BE2C (cell line): ENCODE measurements around the gene USP48.

Experiments
- DNase-seq: peaks from one replicate; pipeline ENCODE4 v3.0.0-alpha.2; 2020
- H3K27me3 ChIP-seq: fragments of 250-450 bp; sonication (Bioruptor Pico); 2 replicates; pipeline ENCODE4 v1.5.1; 2020; ENCODE audit warnings: mild to moderate bottlenecking
- H3K36me3 ChIP-seq: fragments of 250-450 bp; sonication (Bioruptor Pico); 2 replicates; pipeline ENCODE4 v1.5.1; 2020; ENCODE audit warnings: mild to moderate bottlenecking
- H3K4me1 ChIP-seq: fragments of 250-450 bp; sonication (Bioruptor Pico); 2 replicates; pipeline ENCODE4 v1.5.1; 2020
- H3K4me3 ChIP-seq: 2 replicates; pipeline ENCODE4 v1.5.1; 2011; ENCODE audit warnings: low read depth, low read length
- H3K9me3 ChIP-seq: fragments of 250-450 bp; sonication (Bioruptor Pico); 2 replicates; pipeline ENCODE4 v1.5.1; 2020
- CTCF ChIP-seq: IDR thresholded peaks from 2 replicates; pipeline ENCODE4 v1.5.1; 2012; ENCODE audit warnings: mild to moderate bottlenecking, low read depth, low read length

The USP48 gene

GRCh38 chr1:21724098-21724497 is 58.9 kb downstream of the USP48 start:
- TF ChIP-seq CTCF = no peak
- H3K27me3 ChIP-seq = no peaks in the 10 kb centered on the region
- H3K4me3 ChIP-seq = no peak overlapping the region
- DNase-seq = no peak
- H3K36me3 ChIP-seq = no peaks in the 10 kb centered on the region; the same call in 1 of the 2 replicates
- H3K4me1 ChIP-seq = no peaks in the 10 kb centered on the region; the same call in 1 of the 2 replicates
- H3K9me3 ChIP-seq = no peaks in the 10 kb centered on the region

- no peak overlapping the region for H3K4me3 ChIP-seq
- H3K36me3 ChIP-seq = no peaks in the 10 kb centered on the region; the same call in 1 of the 2 replicates
- DNase-seq = no peak
- no peak for TF ChIP-seq CTCF
- H3K4me1 ChIP-seq = no peaks in the 10 kb centered on the region; the same call in 1 of the 2 replicates
- H3K27me3 ChIP-seq = no peaks in the 10 kb centered on the region
- no peaks in the 10 kb centered on the region for H3K9me3 ChIP-seq
Observed at GRCh38 chr1:21721295-21721985, 61.5 kb downstream of the USP48 start.

- Histone ChIP-seq H3K9me3 (no peaks in the 10 kb centered on the region), H3K4me1 (no peaks in the 10 kb centered on the region), H3K36me3 (peaks cover 4% of the 10 kb centered on the region; the same call in 1 of the 2 replicates), H3K4me3 (no peak overlapping the region), H3K27me3 (no peaks in the 10 kb centered on the region)
- TF ChIP-seq CTCF = no peak
- no peak for DNase-seq
Observed at GRCh38 chr1:21716169-21716568, 66.8 kb downstream of the USP48 start.

- no peak overlapping the region for H3K4me3 ChIP-seq
- DNase-seq = no peak
- peaks cover 3% of the 10 kb centered on the region; the same call in 1 of the 2 replicates for H3K36me3 ChIP-seq
- no peak for TF ChIP-seq CTCF
- no peaks in the 10 kb centered on the region for H3K4me1 ChIP-seq
- no peaks in the 10 kb centered on the region for H3K27me3 ChIP-seq
- H3K9me3 ChIP-seq = no peaks in the 10 kb centered on the region
Observed at GRCh38 chr1:21707891-21708290, 75.1 kb downstream of the USP48 start.

GRCh38 chr1:21707086-21707840 is 75.7 kb downstream of the USP48 start:
- H3K27me3 ChIP-seq = no peaks in the 10 kb centered on the region
- H3K36me3 ChIP-seq = peaks cover 6% of the 10 kb centered on the region; the same call in 1 of the 2 replicates
- H3K4me1 ChIP-seq = no peaks in the 10 kb centered on the region
- no peak for TF ChIP-seq CTCF
- no peak overlapping the region for H3K4me3 ChIP-seq
- H3K9me3 ChIP-seq = no peaks in the 10 kb centered on the region
- DNase-seq = no peak
